GM19395 (cell line): ENCODE results near the gene POU6F2.
"Not testable (repeated sequence)": the region's sequence is repeated elsewhere in the genome, so short reads cannot be mapped to it uniquely, and the experiment has no call there.

Source experiments
- ATAC-seq: cut with Tn5 transposase; IDR thresholded peaks from one replicate; pipeline ENCODE4 v1.9.1; 2021; ENCODE audit warnings: mild to moderate bottlenecking, moderate library complexity; ENCODE audit not compliant: unreplicated experiment

Gene POU6F2

GRCh38 chr7:39295796-39296195 lies 318.1 kb downstream of the POU6F2 start:
- ATAC-seq = no peak

GRCh38 chr7:39299695-39300094 lies 322.0 kb downstream of the POU6F2 start:
- no peak for ATAC-seq

GRCh38 chr7:39300276-39300675 lies 322.6 kb downstream of the POU6F2 start:
- no peak for ATAC-seq

- ATAC-seq = no peak
These were observed 323.8 kb downstream of the POU6F2 start for GRCh38 chr7:39301543-39301942.

- no peak for ATAC-seq
These were observed 326.5 kb downstream of the POU6F2 start for GRCh38 chr7:39304178-39304577.

GRCh38 chr7:39304668-39305405 lies 327.1 kb downstream of the POU6F2 start:
- ATAC-seq = no peak

GRCh38 chr7:39306016-39306570 lies 328.4 kb downstream of the POU6F2 start:
- ATAC-seq = no peak

GRCh38 chr7:39310699-39311098 lies 333.0 kb downstream of the POU6F2 start:
- no peak for ATAC-seq

- no peak for ATAC-seq
These were observed 334.7 kb downstream of the POU6F2 start for GRCh38 chr7:39312254-39312989.

GRCh38 chr7:39313376-39313775 lies 335.7 kb downstream of the POU6F2 start:
- no peak for ATAC-seq

- no peak for ATAC-seq
These were observed 336.3 kb downstream of the POU6F2 start for GRCh38 chr7:39313974-39314373.

GRCh38 chr7:39317107-39317506 lies 339.4 kb downstream of the POU6F2 start:
- no peak for ATAC-seq

- ATAC-seq = no peak
These were observed 340.2 kb downstream of the POU6F2 start for GRCh38 chr7:39317896-39318295.

GRCh38 chr7:39321245-39321644 lies 343.5 kb downstream of the POU6F2 start:
- no peak for ATAC-seq

GRCh38 chr7:39321909-39322498 lies 344.3 kb downstream of the POU6F2 start:
- no peak for ATAC-seq

GRCh38 chr7:39324139-39324760 lies 346.5 kb downstream of the POU6F2 start:
- ATAC-seq = no peak

GRCh38 chr7:39331607-39332006 lies 353.9 kb downstream of the POU6F2 start:
- not testable (repeated sequence) for ATAC-seq

- ATAC-seq = no peak
These were observed 354.4 kb downstream of the POU6F2 start for GRCh38 chr7:39332142-39332541.

GRCh38 chr7:39333701-39334100 lies 356.0 kb downstream of the POU6F2 start:
- ATAC-seq = no peak

GRCh38 chr7:39336442-39336841 lies 358.7 kb downstream of the POU6F2 start:
- ATAC-seq = no peak

GRCh38 chr7:39338716-39339115 lies 361.0 kb downstream of the POU6F2 start:
- ATAC-seq = no peak
